Activated T-helper 1 cell treated with anti-CD3 and anti-CD28 coated beads, Interleukin-12 subunit alpha, Interleukin-12 subunit beta, Interleukin-2, Interleukin-4 antibody, amounts not matched to agents 30 ng/mL and 10 ng/mL and 1 ng/mL, durations not matched to agents 14 hours and 24 hours and 36 hours (primary cell): ENCODE measurements around the gene MTSS2. TPM values are rescaled to one million over a fixed set of nuclear protein-coding genes. Genes with fewer than 3 reads are reported as not detected.
A peak's percentile ranks its signal among the peaks of the same experiment; 100 is the strongest.

Experiments
- DNase-seq: peaks from one replicate; pipeline ENCODE4 v3.0.0; 2021; ENCODE audit warnings: low spot score
- H3K27ac Mint-ChIP-seq: one replicate; pipeline ENCODE4 v1.8.0; 2021; ENCODE audit warnings: mild to moderate bottlenecking, mixed read lengths
- H3K27me3 Mint-ChIP-seq: one replicate; pipeline ENCODE4 v1.8.0; 2022; ENCODE audit warnings: mild to moderate bottlenecking, moderate library complexity, mixed read lengths; ENCODE audit not compliant: insufficient read depth
- H3K36me3 Mint-ChIP-seq: one replicate; pipeline ENCODE4 v1.8.0; 2021; ENCODE audit warnings: low read depth, mixed read lengths
- H3K4me1 Mint-ChIP-seq: one replicate; pipeline ENCODE4 v1.8.0; 2021; ENCODE audit warnings: low read depth, mixed read lengths
- H3K4me3 Mint-ChIP-seq: one replicate; pipeline ENCODE4 v1.8.0; 2021; ENCODE audit warnings: mild to moderate bottlenecking, moderate library complexity, mixed read lengths
- H3K9me3 Mint-ChIP-seq: one replicate; pipeline ENCODE4 v1.8.0; 2021; ENCODE audit warnings: mixed read lengths
- intact Hi-C: fragments of 100-400 bp; cut with micrococcal nuclease; formaldehyde crosslinking; loops from one replicate; pipeline ENCODE4 v1.15.1; 2024
- total RNA-seq: library from RNA; stranded (reverse); gene quantifications from 2 replicates; pipeline ENCODE4 v1.2.3, GENCODE V29; 2022

The MTSS2 gene
- total RNA-seq, 1 donor from 2014 or later: 2.0 TPM

- H3K4me1 Mint-ChIP-seq: no peaks in the 10 kb centered on the region
- no peaks in the 10 kb centered on the region for H3K36me3 Mint-ChIP-seq
- intact Hi-C loops: no loop called here
- H3K9me3 Mint-ChIP-seq: no peaks in the 10 kb centered on the region
- no peak for DNase-seq
- no peak overlapping the region for H3K27ac Mint-ChIP-seq
- no peak overlapping the region for H3K4me3 Mint-ChIP-seq
- H3K27me3 Mint-ChIP-seq: peaks cover under 1% of the 10 kb centered on the region
Measured at GRCh38 chr16:70661918-70662641, 23.8 kb downstream of the MTSS2 start.

- Mint-ChIP-seq H3K9me3 (no peaks in the 10 kb centered on the region), H3K4me3 (no peak overlapping the region), H3K4me1 (no peaks in the 10 kb centered on the region), H3K27me3 (peaks cover 2% of the 10 kb centered on the region), H3K27ac (no peak overlapping the region), H3K36me3 (no peaks in the 10 kb centered on the region)
- no peak for DNase-seq
- intact Hi-C loops: no loop called here
Measured at GRCh38 chr16:70661534-70661917, 24.3 kb downstream of the MTSS2 start.

DNA sequence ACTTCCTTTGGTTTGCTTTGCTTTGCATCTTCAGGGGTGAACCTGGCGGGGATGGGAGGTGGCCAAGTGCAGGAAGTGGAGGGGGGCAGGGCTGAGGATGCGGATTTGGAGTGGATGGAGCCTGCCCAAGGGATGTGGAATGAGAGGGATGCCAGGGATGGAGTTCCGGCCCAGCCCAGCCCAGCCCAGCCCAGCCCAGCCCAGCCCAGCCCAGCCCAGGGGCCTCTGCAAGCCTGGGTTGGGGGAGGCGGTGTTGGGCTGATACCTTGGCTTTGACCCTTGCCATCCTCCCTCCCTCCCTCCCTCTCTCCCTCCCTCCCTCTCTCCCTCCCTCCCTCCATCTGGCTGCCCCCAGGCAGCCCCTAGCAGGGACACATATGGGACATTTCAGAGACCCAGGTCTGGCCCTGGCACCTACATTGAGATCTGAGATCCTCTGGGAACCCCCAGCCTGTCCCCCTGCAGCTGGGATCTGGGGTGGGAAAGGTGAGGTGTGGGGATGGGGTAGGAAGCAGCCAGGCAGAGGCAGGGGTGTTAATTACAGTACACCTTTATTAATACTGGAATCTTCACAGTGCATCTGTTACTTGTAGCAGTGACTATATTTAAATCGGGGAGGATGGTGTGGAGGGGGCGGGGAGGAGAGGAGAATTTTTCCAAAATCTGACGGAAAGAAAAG, 25.0 kb downstream of the MTSS2 start:
- Mint-ChIP-seq H3K4me3 (no peak overlapping the region), H3K4me1 (no peaks in the 10 kb centered on the region), H3K27me3 (peaks cover 2% of the 10 kb centered on the region), H3K27ac (no peak overlapping the region), H3K9me3 (no peaks in the 10 kb centered on the region), H3K36me3 (no peaks in the 10 kb centered on the region)
- no peak for DNase-seq
- intact Hi-C loops: no loop called here

DNA sequence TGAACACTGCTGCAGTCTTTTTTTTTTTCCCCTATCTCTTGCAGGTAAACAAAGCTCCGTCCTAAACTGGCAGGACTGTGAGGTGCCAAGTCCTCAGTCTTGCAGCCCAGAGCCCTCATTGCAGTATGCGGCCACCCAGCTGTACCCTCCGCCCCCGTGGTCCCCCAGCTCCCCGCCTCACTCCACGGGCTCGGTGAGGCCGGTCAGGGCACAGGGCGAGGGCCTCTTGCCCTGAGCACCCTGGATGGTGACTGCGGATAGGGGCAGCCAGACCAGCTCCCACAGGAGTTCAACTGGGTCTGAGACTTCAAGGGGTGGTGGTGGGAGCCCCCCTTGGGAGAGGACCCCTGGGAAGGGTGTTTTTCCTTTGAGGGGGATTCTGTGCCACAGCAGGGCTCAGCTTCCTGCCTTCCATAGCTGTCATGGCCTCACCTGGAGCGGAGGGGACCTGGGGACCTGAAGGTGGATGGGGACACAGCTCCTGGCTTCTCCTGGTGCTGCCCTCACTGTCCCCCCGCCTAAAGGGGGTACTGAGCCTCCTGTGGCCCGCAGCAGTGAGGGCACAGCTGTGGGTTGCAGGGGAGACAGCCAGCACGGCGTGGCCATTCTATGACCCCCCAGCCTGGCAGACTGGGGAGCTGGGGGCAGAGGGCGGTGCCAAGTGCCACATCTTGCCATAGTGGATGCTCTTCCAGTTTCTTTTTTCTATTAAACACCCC, 25.7 kb downstream of the MTSS2 start:
- intact Hi-C loops: no loop called here
- Mint-ChIP-seq H3K27me3 (peaks cover 2% of the 10 kb centered on the region), H3K4me3 (no peak overlapping the region), H3K27ac (no peak overlapping the region), H3K4me1 (no peaks in the 10 kb centered on the region), H3K36me3 (no peaks in the 10 kb centered on the region), H3K9me3 (no peaks in the 10 kb centered on the region)
- DNase-seq: no peak

DNA sequence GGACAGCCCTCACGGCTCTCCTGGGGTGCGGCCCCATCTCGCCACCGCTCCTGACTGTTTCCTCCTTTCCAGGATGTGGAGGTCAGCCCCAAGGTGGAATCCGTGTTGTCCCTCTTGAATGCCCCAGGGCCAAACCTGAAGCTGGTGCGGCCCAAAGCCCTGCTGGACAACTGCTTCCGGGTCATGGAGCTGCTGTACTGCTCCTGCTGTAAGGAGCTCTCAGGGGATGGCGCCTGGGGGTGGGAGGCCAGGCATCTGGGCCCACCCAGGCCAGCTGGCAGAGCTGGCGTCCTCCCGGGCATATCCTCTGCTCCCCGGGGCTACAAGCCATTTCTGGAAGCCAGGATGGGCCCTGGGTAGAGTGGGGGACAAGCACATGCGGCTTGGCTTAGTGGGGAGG, 26.3 kb downstream of the MTSS2 start:
- Mint-ChIP-seq H3K4me3 (no peak overlapping the region), H3K4me1 (no peaks in the 10 kb centered on the region), H3K36me3 (no peaks in the 10 kb centered on the region), H3K9me3 (no peaks in the 10 kb centered on the region), H3K27ac (no peak overlapping the region), H3K27me3 (peaks cover 2% of the 10 kb centered on the region)
- intact Hi-C loops: no loop called here
- no peak for DNase-seq

- Mint-ChIP-seq H3K36me3 (no peaks in the 10 kb centered on the region), H3K27ac (no peak overlapping the region), H3K27me3 (peaks cover 2% of the 10 kb centered on the region), H3K4me1 (peaks cover 1% of the 10 kb centered on the region), H3K9me3 (no peaks in the 10 kb centered on the region), H3K4me3 (no peak overlapping the region)
- no peak for DNase-seq
- intact Hi-C loops: no loop called here
Measured at GRCh38 chr16:70658921-70659320, 26.9 kb downstream of the MTSS2 start.

- Mint-ChIP-seq H3K9me3 (no peaks in the 10 kb centered on the region), H3K27me3 (peaks cover 2% of the 10 kb centered on the region), H3K27ac (no peak overlapping the region), H3K36me3 (no peaks in the 10 kb centered on the region), H3K4me1 (peaks cover 5% of the 10 kb centered on the region), H3K4me3 (no peak overlapping the region)
- intact Hi-C loops: no loop called here
- DNase-seq: no peak
Measured at GRCh38 chr16:70657956-70658355, 27.9 kb downstream of the MTSS2 start.

GRCh38 chr16:70656712-70657263, 29.1 kb downstream of the MTSS2 start:
- no peaks in the 10 kb centered on the region for H3K36me3 Mint-ChIP-seq
- no peak overlapping the region for H3K4me3 Mint-ChIP-seq
- DNase-seq: no peak
- H3K9me3 Mint-ChIP-seq: no peaks in the 10 kb centered on the region
- H3K27ac Mint-ChIP-seq: no peak overlapping the region
- intact Hi-C loops: no loop called here
- peaks cover 5% of the 10 kb centered on the region for H3K4me1 Mint-ChIP-seq
- peaks cover 2% of the 10 kb centered on the region for H3K27me3 Mint-ChIP-seq

GRCh38 chr16:70656065-70656711, 29.7 kb downstream of the MTSS2 start:
- intact Hi-C loops: no loop called here
- H3K4me1 Mint-ChIP-seq: peaks cover 5% of the 10 kb centered on the region
- no peaks in the 10 kb centered on the region for H3K9me3 Mint-ChIP-seq
- H3K4me3 Mint-ChIP-seq: no peak overlapping the region
- peaks cover 4% of the 10 kb centered on the region for H3K27me3 Mint-ChIP-seq
- H3K27ac Mint-ChIP-seq: no peak overlapping the region
- no peaks in the 10 kb centered on the region for H3K36me3 Mint-ChIP-seq
- DNase-seq: no peak

DNA sequence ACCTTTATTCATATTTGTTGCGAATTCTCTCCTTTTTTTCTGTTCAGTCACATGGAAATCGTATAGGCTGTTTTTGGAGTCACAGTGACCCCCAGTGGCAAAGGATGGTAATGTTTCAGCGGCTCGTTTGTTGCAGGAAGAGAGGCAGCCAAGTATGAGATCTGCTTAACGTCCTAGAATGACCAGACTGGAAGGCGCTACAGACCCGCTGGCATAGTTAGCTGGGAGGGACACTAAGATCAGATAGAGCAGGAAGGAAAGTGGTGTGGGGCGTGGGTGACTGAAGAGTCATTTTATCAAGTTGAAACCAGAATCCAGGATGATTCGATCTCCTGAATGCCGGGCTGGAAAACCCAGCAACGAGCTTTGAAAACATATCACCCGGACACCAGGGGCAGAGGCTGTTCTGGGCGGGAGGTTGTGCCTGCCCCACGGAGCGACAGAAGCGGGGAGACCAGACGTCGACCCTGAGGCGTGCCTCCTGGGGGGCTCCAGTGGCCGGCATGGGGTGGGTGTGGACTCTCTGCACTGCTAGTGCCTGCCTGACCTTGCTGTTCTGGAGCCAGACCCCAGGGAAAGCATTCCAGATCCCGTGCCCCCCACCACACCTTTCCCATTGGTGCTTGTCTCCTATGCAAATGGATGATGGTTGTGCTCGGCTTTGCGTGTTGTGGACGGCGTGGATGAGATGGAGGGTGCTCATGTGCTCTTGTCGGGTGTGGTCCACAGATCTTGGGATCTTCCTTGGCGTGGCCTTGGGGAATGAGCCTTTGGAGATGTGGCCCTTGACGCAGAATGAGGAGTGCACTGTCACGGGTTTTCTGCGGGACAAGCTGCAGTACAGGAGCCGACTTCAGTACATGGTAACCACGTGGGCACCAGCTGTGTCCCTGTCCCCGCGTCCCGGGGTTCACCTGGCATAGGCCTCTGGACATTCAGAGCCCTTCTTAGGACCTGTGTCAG, 31.8 kb downstream of the MTSS2 start:
- peak overlapping the region; percentile 16 for H3K27ac Mint-ChIP-seq
- intact Hi-C loops: loop anchor here (1.0 to 5.0 kb wide), 6 partner anchors 78 to 284 kb away; no protein-coding TSS in a partner anchor
- H3K27me3 Mint-ChIP-seq: peaks cover 5% of the 10 kb centered on the region
- H3K4me3 Mint-ChIP-seq: peak overlapping the region; percentile 35
- H3K36me3 Mint-ChIP-seq: no peaks in the 10 kb centered on the region
- peak; percentile 72 for DNase-seq
- H3K9me3 Mint-ChIP-seq: no peaks in the 10 kb centered on the region
- peaks cover 5% of the 10 kb centered on the region for H3K4me1 Mint-ChIP-seq

GRCh38 chr16:70653406-70653805, 32.4 kb downstream of the MTSS2 start:
- H3K9me3 Mint-ChIP-seq: no peaks in the 10 kb centered on the region
- H3K4me3 Mint-ChIP-seq: no peak overlapping the region
- H3K27me3 Mint-ChIP-seq: peaks cover 5% of the 10 kb centered on the region
- peaks cover 5% of the 10 kb centered on the region for H3K4me1 Mint-ChIP-seq
- intact Hi-C loops: loop anchor here (1.0 to 5.0 kb wide), 6 partner anchors 77 to 283 kb away; no protein-coding TSS in a partner anchor
- no peak for DNase-seq
- no peak overlapping the region for H3K27ac Mint-ChIP-seq
- H3K36me3 Mint-ChIP-seq: no peaks in the 10 kb centered on the region

GRCh38 chr16:70652322-70652721, 33.5 kb downstream of the MTSS2 start:
- Mint-ChIP-seq H3K9me3 (no peaks in the 10 kb centered on the region), H3K36me3 (no peaks in the 10 kb centered on the region), H3K27ac (no peak overlapping the region), H3K27me3 (peaks cover 5% of the 10 kb centered on the region), H3K4me3 (no peak overlapping the region), H3K4me1 (peaks cover 5% of the 10 kb centered on the region)
- no peak for DNase-seq
- intact Hi-C loops: loop anchor here (2.0 to 5.0 kb wide), 2 partner anchors 145 to 272 kb away; no protein-coding TSS in a partner anchor
